Measurements from ENCODE around the gene PLPP3.

DNA sequence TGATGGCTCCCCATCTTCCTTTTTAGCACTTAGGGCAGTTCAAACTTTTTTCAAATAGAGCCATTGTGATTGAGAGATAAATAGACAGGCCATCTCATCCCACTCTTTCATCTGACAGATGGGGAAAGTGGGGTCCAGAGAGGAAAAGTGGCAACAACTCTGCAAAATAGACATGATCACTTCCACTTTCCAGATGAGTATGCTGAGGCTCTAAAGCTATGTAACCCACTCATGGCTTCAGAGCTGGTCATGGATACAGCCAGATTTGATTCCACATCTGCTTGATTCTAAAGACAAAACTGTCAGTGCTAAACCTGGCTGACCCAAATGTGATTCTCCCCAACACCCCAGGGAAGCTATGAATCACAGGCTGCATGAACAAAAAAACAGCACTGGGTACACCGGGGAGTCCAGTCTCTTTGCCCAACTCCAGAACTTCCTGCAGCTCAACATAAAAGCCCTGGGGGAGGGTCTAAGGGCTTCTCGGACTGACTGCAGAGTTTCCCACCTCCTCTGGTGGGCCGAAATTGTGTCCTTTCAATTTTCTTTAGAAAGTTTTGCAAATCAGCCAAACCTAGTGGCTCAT is 59.3 kb downstream of the PLPP3 start:
- TF ChIP-seq, protein P1, sequence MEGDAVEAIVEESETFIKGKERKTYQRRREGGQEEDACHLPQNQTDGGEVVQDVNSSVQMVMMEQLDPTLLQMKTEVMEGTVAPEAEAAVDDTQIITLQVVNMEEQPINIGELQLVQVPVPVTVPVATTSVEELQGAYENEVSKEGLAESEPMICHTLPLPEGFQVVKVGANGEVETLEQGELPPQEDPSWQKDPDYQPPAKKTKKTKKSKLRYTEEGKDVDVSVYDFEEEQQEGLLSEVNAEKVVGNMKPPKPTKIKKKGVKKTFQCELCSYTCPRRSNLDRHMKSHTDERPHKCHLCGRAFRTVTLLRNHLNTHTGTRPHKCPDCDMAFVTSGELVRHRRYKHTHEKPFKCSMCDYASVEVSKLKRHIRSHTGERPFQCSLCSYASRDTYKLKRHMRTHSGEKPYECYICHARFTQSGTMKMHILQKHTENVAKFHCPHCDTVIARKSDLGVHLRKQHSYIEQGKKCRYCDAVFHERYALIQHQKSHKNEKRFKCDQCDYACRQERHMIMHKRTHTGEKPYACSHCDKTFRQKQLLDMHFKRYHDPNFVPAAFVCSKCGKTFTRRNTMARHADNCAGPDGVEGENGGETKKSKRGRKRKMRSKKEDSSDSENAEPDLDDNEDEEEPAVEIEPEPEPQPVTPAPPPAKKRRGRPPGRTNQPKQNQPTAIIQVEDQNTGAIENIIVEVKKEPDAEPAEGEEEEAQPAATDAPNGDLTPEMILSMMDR (IDR thresholded peaks at IDR 0.05; ENCODE audit: low read length), result no peak
- no peak for TF ChIP-seq EZH2 (IDR thresholded peaks at IDR 0.05; ENCODE audit: borderline replicate concordance, low read length)
